GM12878 (cell line): Measurements from ENCODE around the gene LRP4. TPM values are rescaled to one million over a fixed set of nuclear protein-coding genes. Genes with fewer than 3 reads are reported as not detected.
"Not testable (repeated sequence)": the region's sequence is repeated elsewhere in the genome, so short reads cannot be mapped to it uniquely, and the experiment has no call there.

Experiments
- ATAC-seq: fragments of 200-7000 bp; cut with Tn5 transposase; 3 replicates; pipeline ENCODE4 v1.9.1; 2020; ENCODE audit warnings: mild to moderate bottlenecking, moderate library complexity
- BruUV-seq: library from RNA; stranded (reverse); fragments of 400-500 nt; replicated peaks from 2 replicates; lab custom pipeline; 2021; lab: Mats Ljungman, UMichigan
- CTCF ChIA-PET: fragments of 300-600 bp; sonication (Branson Sonifier 250); formaldehyde crosslinking; extraction: SDS; loops from one replicate; lab custom pipeline; 2021; ENCODE audit warnings: inconsistent platforms; lab: Yijun Ruan, JAX
- POLR2A ChIA-PET: fragments of 350-600 bp; formaldehyde crosslinking; extraction: SDS; loops from one replicate; lab custom pipeline; 2021; ENCODE audit warnings: inconsistent platforms; lab: Charles Lee
- RAD21 ChIA-PET: fragments of 300-600 bp; sonication (Branson Sonifier 250); formaldehyde crosslinking; loops from one replicate; lab custom pipeline; 2023; ENCODE audit warnings: antibody characterized with exemption; ENCODE audit not compliant: unreplicated experiment; lab: Charles Lee
- SMC1A ChIA-PET: fragments of 300-600 bp; sonication (Branson Sonifier 250); formaldehyde crosslinking; loops from one replicate; lab custom pipeline; 2023; ENCODE audit not compliant: unreplicated experiment, uncharacterized antibody; lab: Charles Lee
- DNase-seq: peaks from one replicate; pipeline ENCODE4 v3.0.0-alpha.2; 2011; ENCODE audit warnings: low read depth, low spot score
- FAIRE-seq: peaks from 3 replicates; lab custom pipeline; 2011; peaks lifted over from hg19 to GRCh38; lab: Jason Lieb, UNC
- H2AFZ ChIP-seq: 2 replicates; pipeline ENCODE4 v1.6.0; 2011; ENCODE audit warnings: low read depth, low read length, control low read depth; ENCODE audit not compliant: control insufficient read depth
- H3K27ac ChIP-seq: 2 replicates; pipeline ENCODE4 v1.5.1; 2011; ENCODE audit warnings: control low read depth; ENCODE audit not compliant: control insufficient read depth, insufficient read depth
- H3K27me3 ChIP-seq, 2 experiments: replicated peaks in 1 of 2; 2 replicates each; pipeline versions ENCODE4 v1.6.0 to v1.6.1; 2011; ENCODE audit warnings: low read length in 1 of 2; ENCODE audit not compliant: control insufficient read depth in 2 of 2, insufficient read depth in 2 of 2
- H3K36me3 ChIP-seq, 2 experiments: 2 replicates each; pipeline ENCODE4 v1.5.1; 2011; ENCODE audit warnings: low read length in 1 of 2; ENCODE audit not compliant: control insufficient read depth in 2 of 2, insufficient read depth in 2 of 2
- H3K4me1 ChIP-seq: 2 replicates; pipeline ENCODE4 v1.6.1; 2011; ENCODE audit warnings: mild to moderate bottlenecking, low read length, moderate library complexity, mixed read lengths; ENCODE audit not compliant: control insufficient read depth, insufficient read depth
- H3K4me2 ChIP-seq: 2 replicates; pipeline ENCODE4 v1.6.0; 2011; ENCODE audit warnings: control low read depth; ENCODE audit not compliant: control insufficient read depth, insufficient read depth
- H3K4me3 ChIP-seq: fragments of 200-600 bp; sonication (generic); 2 replicates; pipeline ENCODE4 v1.5.1; 2016
- H3K79me2 ChIP-seq: 2 replicates; pipeline ENCODE4 v1.6.0; 2011; ENCODE audit warnings: low read length; ENCODE audit not compliant: control insufficient read depth, insufficient read depth
- H3K9ac ChIP-seq: 2 replicates; pipeline ENCODE4 v1.8.0; 2011; ENCODE audit warnings: low read length, control low read depth, mixed read lengths; ENCODE audit not compliant: control insufficient read depth, insufficient read depth
- H3K9me3 ChIP-seq: replicated peaks from 3 replicates; pipeline ENCODE4 v1.5.1; 2011; ENCODE audit warnings: mild to moderate bottlenecking, low read length; ENCODE audit not compliant: control insufficient read depth, insufficient read depth
- H4K20me1 ChIP-seq: 2 replicates; pipeline ENCODE4 v1.6.0; 2011; ENCODE audit not compliant: control insufficient read depth, insufficient read depth
- CBFB ChIP-seq: IDR thresholded peaks from 2 replicates; pipeline ENCODE4 v1.6.1; 2016; ENCODE audit warnings: antibody characterized with exemption, low read depth
- CHD1 ChIP-seq: IDR thresholded peaks from 2 replicates; pipeline ENCODE4 v1.6.1; 2012; ENCODE audit warnings: low read depth, low read length, improper control_type of control experiment
- DPF2 ChIP-seq: fragments of 450-650 bp; IDR thresholded peaks from 2 replicates; pipeline ENCODE4 v1.6.1; 2017; ENCODE audit warnings: mild to moderate bottlenecking
- MXI1 ChIP-seq: fragments of 150-350 bp; IDR thresholded peaks from 2 replicates; pipeline ENCODE4 v1.6.1; 2011; ENCODE audit warnings: low read depth, mild to moderate bottlenecking, inconsistent platforms, low read length, improper control_type of control experiment
- SREBF2 ChIP-seq: IDR thresholded peaks from 2 replicates; pipeline ENCODE4 v1.6.1; 2012; ENCODE audit warnings: mild to moderate bottlenecking, low read length
- WGBS: methylation state at CpG from one replicate; pipeline ENCODE4 v1.1.6; 2016; ENCODE audit warnings: low lambda C conversion rate; ENCODE audit not compliant: insufficient replicate concordance, insufficient coverage; ENCODE audit errors: missing lambda C conversion rate; 5-methylcytosine and 5-hydroxymethylcytosine counted together
- in situ Hi-C: fragments of 300-500 bp; cut with MboI; formaldehyde crosslinking; loops from 9 replicates; pipeline ENCODE4 v1.14.3; 2018; ENCODE audit warnings: mixed read lengths
- intact Hi-C: fragments of 100-400 bp; cut with micrococcal nuclease; formaldehyde crosslinking; loops from one replicate; pipeline ENCODE4 v1.14.2; 2022; ENCODE audit not compliant: unreplicated experiment
- polyA plus RNA-seq, 11 experiments: library from polyadenylated mRNA; depleted of rRNA in 4 of 11; unstranded in 6 of 11; stranded (reverse) in 5 of 11; fragments of >200 nt; fragmentation: Nextera tagmentation in 4 of 11; fragmentation: Illumina TruSeq in 1 of 11; extraction: Ambion mirVana in 4 of 11; extraction: Trizol in 1 of 11; gene quantifications; 1 replicate in 1 of 11; 2 replicates in 10 of 11; pipeline versions ENCODE4 v1.2.1 to v1.2.3, GENCODE V29; 2011 to 2016; ENCODE audit warnings: inconsistent platforms in 2 of 11, missing spikeins in 2 of 11, low read depth in 1 of 11
- total RNA-seq, 4 experiments: library from RNA; depleted of rRNA in 3 of 4; stranded (reverse); fragments of >200 nt in 3 of 4; fragmentation: Illumina TruSeq in 1 of 4; extraction: Trizol in 1 of 4; gene quantifications; 2 replicates each; pipeline versions ENCODE4 v1.2.1 to v1.2.3, GENCODE V29; 2013 to 2021

LRP4 gene
- total and polyA plus RNA-seq, 10 of the 15 experiments (the other 5 are each of a cell fraction or from before 2014, with no cell fraction given) = under 0.01 to 0.06 (median 0.03) TPM; not detected in 6

DNA sequence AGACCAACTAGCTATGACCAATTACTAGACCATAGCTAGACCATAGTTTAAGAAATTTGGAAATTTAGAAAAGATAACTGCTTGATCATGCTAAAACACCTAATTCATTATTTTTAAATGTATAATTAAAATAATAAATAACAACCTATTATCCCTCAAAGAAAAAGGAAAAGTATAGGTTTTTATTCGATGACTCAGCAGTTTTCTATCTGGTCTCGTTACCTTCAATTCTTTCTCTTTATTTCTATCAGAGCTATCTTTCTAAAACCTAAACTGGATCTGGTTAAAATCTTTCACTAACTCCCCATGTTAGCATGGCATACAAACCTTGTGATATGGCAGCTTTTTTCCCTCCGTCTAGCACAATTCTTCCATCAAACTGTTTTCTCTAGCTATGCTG lies 45.5 kb upstream of the LRP4 start:
- ChIA-PET SMC1A (interaction anchor here (0.6 to 2.2 kb wide), 9 partner anchors 9 to 715 kb away, joined by 3 to 8 read pairs (median 3); partner anchors contain the start of gene CSTPP1), CTCF (interaction anchor here (0.8 to 1.9 kb wide), 6 partner anchors 11 to 90 kb away, joined by 3 to 7 read pairs (median 4); no protein-coding TSS in a partner anchor), POLR2A (interaction anchor here (0.6 kb wide), 3 partner anchors 34 to 843 kb away, joined by 3 to 4 read pairs (median 3); no protein-coding TSS in a partner anchor), RAD21 (interaction anchor here (0.9 kb wide), 1 partner anchor 189 kb away, joined by 3 read pairs; no protein-coding TSS in a partner anchor)
- Histone ChIP-seq H3K36me3 (no peaks in the 10 kb centered on the region; a peak in 1 of 4 replicates), H2AFZ (no peak overlapping the region), H3K27me3 (no peaks in the 10 kb centered on the region), H3K9ac (no peak overlapping the region), H3K27ac (no peak overlapping the region), H3K79me2 (no peaks in the 10 kb centered on the region), H3K4me1 (no peaks in the 10 kb centered on the region), H3K4me2 (no peak overlapping the region), H4K20me1 (no peaks in the 10 kb centered on the region), H3K9me3 (no peaks in the 10 kb centered on the region; the same call in 2 of the 3 replicates), H3K4me3 (no peak overlapping the region)
- intact Hi-C loops (no loop called here), in situ Hi-C loops (no loop called here)
- DNase-seq (no peak), ATAC-seq (no peak), FAIRE-seq (no peak)
- BruUV-seq = no TSS peak
- TF ChIP-seq CHD1 (no peak), SREBF2 (no peak), CBFB (no peak), MXI1 (no peak), DPF2 (no peak)
- WGBS = 97% methylated on average over 3 of the region's 3 CpGs

DNA sequence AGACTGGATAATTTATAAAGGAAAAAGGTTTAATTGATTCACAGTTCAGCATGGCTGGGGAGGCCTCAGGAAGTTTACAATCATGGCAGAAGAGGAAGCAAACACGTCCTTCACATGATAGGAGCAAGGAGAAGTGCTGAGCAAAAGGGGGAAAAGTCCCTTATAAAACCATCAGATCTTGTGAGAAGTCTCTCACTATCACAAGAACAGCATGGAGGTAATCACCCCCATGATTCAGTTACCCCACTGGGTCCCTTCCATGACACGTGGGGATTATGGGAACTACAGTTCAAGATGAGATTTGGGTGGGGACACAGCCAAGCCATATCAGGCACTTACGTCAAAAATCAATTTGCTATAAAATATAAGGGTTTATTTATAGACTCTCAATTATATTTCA lies 43.5 kb upstream of the LRP4 start:
- SMC1A ChIA-PET = interaction anchor here (0.5 to 1.6 kb wide), 3 partner anchors 14 to 424 kb away, joined by 3 to 5 read pairs (median 3); no protein-coding TSS in a partner anchor
- H3K27ac ChIP-seq, H4K20me1 ChIP-seq, ATAC-seq, H3K4me1 ChIP-seq, H3K4me2 ChIP-seq, RAD21 ChIA-PET, BruUV-seq, H3K36me3 ChIP-seq, H3K27me3 ChIP-seq, H2AFZ ChIP-seq, H3K79me2 ChIP-seq, DNase-seq, CTCF ChIA-PET, FAIRE-seq, H3K9me3 ChIP-seq, H3K9ac ChIP-seq, H3K4me3 ChIP-seq, in situ Hi-C loops, intact Hi-C loops: not testable (repeated sequence)
- POLR2A ChIA-PET = interaction anchor here (0.7 kb wide), 1 partner anchor 118 kb away, joined by 3 read pairs; no protein-coding TSS in a partner anchor
- WGBS = 79% methylated on average over 3 of the region's 3 CpGs
